Measurements from ENCODE around the gene C3orf18. TPM values are rescaled to one million over a fixed set of nuclear protein-coding genes. Genes with fewer than 3 reads are reported as not detected.

C3orf18 gene
- total and polyA plus RNA-seq, 2 donors (not counting 3 experiments of a cell fraction or from before 2014, with no cell fraction given), result 1.7 to 2.9 TPM

DNA sequence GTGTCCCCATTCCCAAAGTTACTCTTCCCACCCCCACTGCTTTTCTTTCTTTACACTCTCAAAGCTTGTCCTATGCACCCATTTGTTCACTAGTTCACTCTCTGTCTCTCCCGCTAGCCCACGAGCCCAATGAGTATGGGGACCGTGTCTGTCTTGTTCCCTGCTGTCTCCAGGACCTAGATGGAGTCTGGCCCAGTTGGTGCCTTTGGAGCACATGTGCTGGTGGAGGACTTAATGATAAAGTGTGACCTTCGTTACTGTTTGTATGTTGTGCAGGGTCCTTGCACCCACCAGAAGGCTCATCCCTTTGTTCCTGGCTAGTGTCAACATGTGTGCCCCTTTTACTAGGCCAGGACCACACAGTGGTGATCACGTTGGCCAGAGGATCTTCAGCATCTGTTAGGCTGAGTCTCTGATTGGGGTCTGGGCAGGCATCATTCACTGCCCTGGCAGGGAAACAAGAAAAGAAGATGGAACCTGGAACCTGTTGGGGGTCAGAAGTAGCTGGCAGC is 36.6 kb upstream of the C3orf18 start:
- Histone ChIP-seq H3K4me2 (ENCODE audit: insufficient read depth, low read length) (no peak overlapping the region), H3K9me1 (replicated peaks; ENCODE audit: control insufficient read depth, extremely low read depth, insufficient read depth, low read length) (no peaks in the 10 kb centered on the region), H3K4me3 (replicated peaks in 1 of 3; ENCODE audit: insufficient read depth in 1 of 3, low read depth in 1 of 3, low read length in 3 of 3) (no peak overlapping the region), H3K36me3 (ENCODE audit: control insufficient read depth in 2 of 2, extremely low read depth in 1 of 2, insufficient read depth in 2 of 2, low read length in 2 of 2) (peaks cover 0 to 6% of the 10 kb centered on the region in 2 experiments), H3K27ac (ENCODE audit: insufficient read depth, low read depth, low read length) (no peak overlapping the region), H3K79me2 (ENCODE audit: control insufficient read depth, insufficient read depth, low read length) (no peaks in the 10 kb centered on the region), H3K9me3 (replicated peaks; ENCODE audit: control insufficient read depth, insufficient read depth, low read length) (no peaks in the 10 kb centered on the region), H4K20me1 (replicated peaks; ENCODE audit: control insufficient read depth, extremely low read depth, insufficient read depth, low read length) (no peaks in the 10 kb centered on the region), H2AFZ (ENCODE audit: low read depth, low read length) (no peak overlapping the region), H3K27me3 (ENCODE audit: control insufficient read depth in 2 of 2, insufficient read depth in 2 of 2, low read length in 2 of 2) (no peaks in the 10 kb centered on the region), H3K9ac (replicated peaks; ENCODE audit: extremely low read depth, insufficient read depth, low read length) (no peak overlapping the region), H3K4me1 (ENCODE audit: control insufficient read depth, extremely low read depth, insufficient read depth, low read length) (peaks cover 10% of the 10 kb centered on the region)
- ChIA-PET POLR2A (no interaction called here), CTCF (no interaction called here)
- DNase-seq (ENCODE audit: low read depth, low spot score) (no peak), FAIRE-seq (no peak)
- dilution Hi-C loops (cut with MboI; ENCODE audit: extremely low pct_ligation_motif_present, low sequenced_read_pairs), result no loop called here
- TF ChIP-seq POLR2AphosphoS5 (IDR thresholded peaks at IDR 0.05; ENCODE audit: insufficient read depth, low read depth, low read length), result no peak
- TF ChIP-seq GATA2 (IDR thresholded peaks at IDR 0.05; ENCODE audit: insufficient read depth, insufficient read length, low read depth, low read length), result no peak
- TF ChIP-seq POLR2A (IDR thresholded peaks at IDR 0.05; ENCODE audit: low read depth, low read length), result no peak
- TF ChIP-seq CTCF (IDR thresholded peaks at IDR 0.05; ENCODE audit: extremely low read depth in 1 of 2, insufficient read depth in 1 of 2, low read depth in 1 of 2, low read length in 2 of 2), result no peak
- TF ChIP-seq EZH2 (IDR thresholded peaks at IDR 0.05; ENCODE audit: borderline replicate concordance, low read depth, low read length, severe bottlenecking), result no peak
- no peak for TF ChIP-seq FOS (IDR thresholded peaks at IDR 0.05; ENCODE audit: borderline replicate concordance, insufficient read depth, low read length)
- no peak for TF ChIP-seq MAX (IDR thresholded peaks at IDR 0.05; ENCODE audit: insufficient read depth, insufficient read length)
- no peak for TF ChIP-seq MYC (IDR thresholded peaks at IDR 0.05; ENCODE audit: low read depth, low read length)
- TF ChIP-seq JUN (IDR thresholded peaks at IDR 0.05; ENCODE audit: borderline replicate concordance, insufficient read depth, insufficient read length, low read depth), result no peak
- no TSS peak for BruUV-seq (replicated peaks)
- intact Hi-C loops (cut with micrococcal nuclease), result no loop called here

All from endothelial cell of umbilical vein (primary cell).